Measurements from ENCODE around the gene STING1. TPM values are rescaled to one million over a fixed set of nuclear protein-coding genes. Genes with fewer than 3 reads are reported as not detected.

The STING1 gene
- total and polyA plus RNA-seq, 2 donors (not counting 1 experiment from before 2014, with no cell fraction given) = 70.2 to 78.4 TPM

GRCh38 chr5:139451878-139452660, 30.5 kb downstream of the STING1 start:
- no peaks in the 10 kb centered on the region for H3K4me1 ChIP-seq (ENCODE audit: control insufficient read depth, extremely low read depth, insufficient read depth, low read length)
- H3K27ac ChIP-seq (ENCODE audit: insufficient read depth, low read length) = no peak overlapping the region
- no peak for TF ChIP-seq CTCF (conservative IDR thresholded peaks at IDR 0.05 in 1 of 2, IDR thresholded peaks at IDR 0.05 in 1 of 2; ENCODE audit: low read depth in 1 of 2, low read length in 2 of 2)
- TF ChIP-seq EZH2 (IDR thresholded peaks at IDR 0.05; ENCODE audit: low read length, missing control alignments) = no peak
- H3K79me2 ChIP-seq (ENCODE audit: control insufficient read depth, insufficient read depth, low read length) = no peaks in the 10 kb centered on the region
- no peaks in the 10 kb centered on the region for H3K36me3 ChIP-seq (ENCODE audit: control insufficient read depth, insufficient read depth, low read length)
- H3K4me2 ChIP-seq (ENCODE audit: extremely low read depth, insufficient read depth, low read length) = no peak overlapping the region
- no peak overlapping the region for H3K9ac ChIP-seq (ENCODE audit: insufficient read depth, low read length)
- H4K20me1 ChIP-seq (ENCODE audit: control insufficient read depth, extremely low read depth, insufficient read depth, low read length) = no peaks in the 10 kb centered on the region
- H3K9me3 ChIP-seq (ENCODE audit: control insufficient read depth, insufficient read depth, low read depth, low read length) = no peaks in the 10 kb centered on the region
- no peaks in the 10 kb centered on the region for H3K27me3 ChIP-seq (ENCODE audit: control insufficient read depth, insufficient read depth, low read length)
- H3K4me3 ChIP-seq (replicated peaks in 1 of 4; ENCODE audit: control extremely low read depth in 1 of 4, insufficient read depth in 1 of 4, low read depth in 3 of 4, low read length in 4 of 4) = no peak overlapping the region
- DNase-seq (ENCODE audit: low read depth in 2 of 2) = no peak
- H2AFZ ChIP-seq (ENCODE audit: low read length) = no peak overlapping the region

GRCh38 chr5:139451176-139451575, 31.4 kb downstream of the STING1 start:
- Histone ChIP-seq H3K9ac (ENCODE audit: insufficient read depth, low read length) (no peak overlapping the region), H3K4me2 (ENCODE audit: extremely low read depth, insufficient read depth, low read length) (no peak overlapping the region), H4K20me1 (ENCODE audit: control insufficient read depth, extremely low read depth, insufficient read depth, low read length) (no peaks in the 10 kb centered on the region), H2AFZ (ENCODE audit: low read length) (no peak overlapping the region), H3K27me3 (ENCODE audit: control insufficient read depth, insufficient read depth, low read length) (no peaks in the 10 kb centered on the region), H3K4me3 (replicated peaks in 1 of 4; ENCODE audit: control extremely low read depth in 1 of 4, insufficient read depth in 1 of 4, low read depth in 3 of 4, low read length in 4 of 4) (no peak overlapping the region), H3K9me3 (ENCODE audit: control insufficient read depth, insufficient read depth, low read depth, low read length) (no peaks in the 10 kb centered on the region), H3K4me1 (ENCODE audit: control insufficient read depth, extremely low read depth, insufficient read depth, low read length) (no peaks in the 10 kb centered on the region), H3K27ac (ENCODE audit: insufficient read depth, low read length) (no peak overlapping the region), H3K79me2 (ENCODE audit: control insufficient read depth, insufficient read depth, low read length) (no peaks in the 10 kb centered on the region), H3K36me3 (ENCODE audit: control insufficient read depth, insufficient read depth, low read length) (no peaks in the 10 kb centered on the region)
- no peak for DNase-seq (ENCODE audit: low read depth in 2 of 2)
- TF ChIP-seq EZH2 (IDR thresholded peaks at IDR 0.05; ENCODE audit: low read length, missing control alignments) (no peak), CTCF (conservative IDR thresholded peaks at IDR 0.05 in 1 of 2, IDR thresholded peaks at IDR 0.05 in 1 of 2; ENCODE audit: low read depth in 1 of 2, low read length in 2 of 2) (no peak)

GRCh38 chr5:139446956-139447779, 35.4 kb downstream of the STING1 start:
- Histone ChIP-seq H3K79me2 (ENCODE audit: control insufficient read depth, insufficient read depth, low read length) (no peaks in the 10 kb centered on the region), H3K4me3 (replicated peaks in 1 of 4; ENCODE audit: control extremely low read depth in 1 of 4, insufficient read depth in 1 of 4, low read depth in 3 of 4, low read length in 4 of 4) (no peak overlapping the region), H3K4me1 (ENCODE audit: control insufficient read depth, extremely low read depth, insufficient read depth, low read length) (peaks cover 3% of the 10 kb centered on the region), H3K36me3 (ENCODE audit: control insufficient read depth, insufficient read depth, low read length) (no peaks in the 10 kb centered on the region), H3K9me3 (ENCODE audit: control insufficient read depth, insufficient read depth, low read depth, low read length) (no peaks in the 10 kb centered on the region), H3K9ac (ENCODE audit: insufficient read depth, low read length) (no peak overlapping the region), H3K27me3 (ENCODE audit: control insufficient read depth, insufficient read depth, low read length) (no peaks in the 10 kb centered on the region), H3K27ac (ENCODE audit: insufficient read depth, low read length) (no peak overlapping the region), H3K4me2 (ENCODE audit: extremely low read depth, insufficient read depth, low read length) (no peak overlapping the region), H4K20me1 (ENCODE audit: control insufficient read depth, extremely low read depth, insufficient read depth, low read length) (no peaks in the 10 kb centered on the region), H2AFZ (ENCODE audit: low read length) (no peak overlapping the region)
- TF ChIP-seq EZH2 (IDR thresholded peaks at IDR 0.05; ENCODE audit: low read length, missing control alignments) (no peak), CTCF (conservative IDR thresholded peaks at IDR 0.05 in 1 of 2, IDR thresholded peaks at IDR 0.05 in 1 of 2; ENCODE audit: low read depth in 1 of 2, low read length in 2 of 2) (no peak)
- DNase-seq (ENCODE audit: low read depth in 2 of 2) = peak in 1 of 2 donors; percentile 39

Data from fibroblast of lung (primary cell).